CD4-positive, alpha-beta T cell treated with Interleukin-21 for 1 hour (primary cell): ENCODE data around the gene RFX8.

Source experiments
- DNase-seq: peaks from one replicate; pipeline ENCODE4 v3.0.0-alpha.2; 2020

The RFX8 gene

DNA sequence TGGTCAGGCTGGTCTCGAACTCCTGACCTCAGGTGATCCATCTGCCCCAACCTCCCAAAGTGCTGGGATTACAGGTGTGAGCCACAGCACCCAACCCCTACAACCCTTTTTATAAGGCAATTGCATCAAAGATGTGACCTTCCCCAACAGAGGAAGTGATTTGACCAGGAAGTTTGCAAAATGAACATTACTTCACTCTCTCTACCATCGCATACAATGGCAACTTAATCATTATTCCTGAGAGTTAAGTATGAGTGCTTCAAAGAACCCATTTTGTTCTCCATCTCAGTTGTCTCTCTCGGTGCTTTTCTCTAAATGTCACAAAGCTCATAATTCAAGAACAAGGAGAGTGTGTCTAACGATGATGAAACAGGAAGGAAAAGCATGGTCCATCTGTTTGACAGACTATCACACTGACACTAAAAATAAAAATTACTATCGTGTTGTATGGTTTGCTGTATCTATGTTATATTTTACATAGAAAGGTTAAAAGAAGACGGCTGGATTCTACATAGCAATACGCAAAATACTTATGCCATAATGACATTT is 69.5 kb downstream of the RFX8 start:
- DNase-seq: no peak

DNA sequence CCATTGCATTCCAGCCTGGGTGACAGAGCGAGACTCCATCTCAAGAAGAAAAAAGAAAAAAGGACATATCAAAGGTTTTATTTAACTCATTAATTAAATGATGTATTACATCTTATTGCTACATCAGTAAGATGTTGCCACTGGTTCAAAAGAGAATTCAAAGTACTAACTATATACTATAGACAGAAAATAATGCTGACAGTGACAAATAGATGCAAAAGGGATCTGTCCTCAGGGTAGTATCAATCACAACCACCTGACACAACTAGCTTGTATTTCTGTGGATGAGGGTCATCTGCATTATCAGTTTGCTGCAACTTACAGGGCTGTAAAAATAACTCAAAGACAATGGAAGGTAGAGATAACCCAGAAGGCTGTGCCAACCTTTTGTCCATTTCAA is 71.2 kb downstream of the RFX8 start:
- no peak for DNase-seq

DNA sequence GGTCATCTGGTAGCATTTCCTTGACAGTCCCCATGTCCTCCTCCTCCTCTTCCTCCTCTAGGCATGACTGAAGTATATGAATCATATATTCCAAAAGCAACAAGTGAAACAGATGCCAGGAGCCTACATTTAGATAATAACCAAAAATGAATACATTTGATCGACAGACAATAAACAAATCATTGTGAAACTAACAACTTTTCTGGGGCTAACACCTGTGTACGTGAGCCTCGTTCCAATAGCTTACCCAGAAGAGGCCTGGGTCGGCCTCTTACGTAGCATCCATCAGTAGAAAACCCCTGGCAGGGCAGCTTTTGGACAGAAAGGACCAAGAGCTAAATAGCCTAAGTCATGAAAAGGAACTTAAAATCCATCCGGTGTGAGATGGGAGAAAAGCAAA is 72.3 kb downstream of the RFX8 start:
- DNase-seq: no peak

DNA sequence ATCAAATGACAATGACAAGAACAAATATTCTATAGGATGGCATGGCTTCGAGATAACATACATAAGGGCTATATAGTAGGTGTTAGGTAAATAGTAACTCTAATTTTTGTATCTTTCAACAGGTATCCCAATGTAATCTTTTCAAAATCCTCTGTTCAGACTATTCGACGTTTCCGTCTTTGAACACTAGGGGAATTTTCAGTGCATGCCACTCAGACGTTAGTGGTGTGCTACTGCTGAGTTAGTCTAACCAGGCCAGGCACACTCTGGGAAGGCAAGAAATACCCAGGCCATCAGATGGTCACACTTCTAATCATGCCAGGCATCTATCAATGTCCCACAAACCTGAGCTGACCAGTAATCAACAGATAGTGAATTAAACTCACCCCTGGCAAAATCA is 73.0 kb downstream of the RFX8 start:
- no peak for DNase-seq

DNA sequence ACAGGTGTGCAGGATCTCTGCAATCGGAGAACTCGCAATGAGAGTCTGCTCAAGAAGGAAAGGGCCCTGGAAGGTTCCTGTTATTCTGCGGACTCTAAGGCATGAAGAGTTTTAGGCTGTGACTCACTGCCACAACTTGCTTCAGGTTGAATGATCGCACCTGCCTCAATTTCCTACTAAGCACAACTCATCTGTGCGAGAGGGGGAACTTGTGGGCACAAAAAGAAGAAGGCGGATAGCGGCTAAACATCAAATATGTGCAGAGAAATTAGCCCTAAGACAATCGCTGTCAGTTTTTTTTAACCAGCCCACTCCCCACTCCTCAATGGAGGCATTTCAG is 73.6 kb downstream of the RFX8 start:
- DNase-seq: no peak

DNA sequence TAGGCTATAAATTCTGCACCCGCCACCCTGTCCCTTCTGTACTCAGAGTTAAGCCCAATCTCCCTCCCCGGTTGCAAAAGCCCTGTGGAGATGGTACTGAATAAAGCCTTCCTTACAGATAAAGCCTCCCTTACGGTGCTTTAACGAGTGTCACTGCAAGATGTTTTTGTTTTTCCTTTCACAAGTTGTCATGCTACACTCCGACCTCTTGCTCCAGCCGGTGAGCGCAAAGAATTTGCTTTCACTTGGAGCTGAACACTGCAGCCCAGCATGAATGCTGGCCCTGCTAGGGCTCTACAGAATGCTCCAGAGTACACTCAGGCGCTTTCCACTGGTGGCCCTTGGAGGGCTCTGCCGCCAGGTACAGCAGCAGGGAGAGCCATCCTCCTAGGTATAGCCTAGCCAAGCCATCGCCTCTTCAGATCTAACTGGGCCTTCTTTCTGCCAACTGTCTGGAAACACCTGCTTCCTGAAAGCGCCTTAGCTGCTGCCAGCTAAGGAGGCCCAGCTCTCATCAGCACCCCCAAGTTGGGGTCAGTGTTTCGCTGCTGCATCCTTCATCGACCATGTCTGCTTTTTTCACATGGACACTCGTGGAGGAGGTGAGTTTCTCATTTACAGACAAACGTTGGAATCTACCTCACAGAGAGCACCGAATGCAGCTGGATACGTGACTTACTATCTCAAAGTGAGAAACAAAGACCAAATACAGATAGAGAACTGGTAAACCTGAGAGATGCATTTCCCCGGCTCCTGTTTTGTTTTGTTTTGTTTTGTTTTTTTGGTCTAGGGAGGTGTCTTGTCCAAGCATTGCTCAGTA is 74.2 kb downstream of the RFX8 start:
- no peak for DNase-seq

DNA sequence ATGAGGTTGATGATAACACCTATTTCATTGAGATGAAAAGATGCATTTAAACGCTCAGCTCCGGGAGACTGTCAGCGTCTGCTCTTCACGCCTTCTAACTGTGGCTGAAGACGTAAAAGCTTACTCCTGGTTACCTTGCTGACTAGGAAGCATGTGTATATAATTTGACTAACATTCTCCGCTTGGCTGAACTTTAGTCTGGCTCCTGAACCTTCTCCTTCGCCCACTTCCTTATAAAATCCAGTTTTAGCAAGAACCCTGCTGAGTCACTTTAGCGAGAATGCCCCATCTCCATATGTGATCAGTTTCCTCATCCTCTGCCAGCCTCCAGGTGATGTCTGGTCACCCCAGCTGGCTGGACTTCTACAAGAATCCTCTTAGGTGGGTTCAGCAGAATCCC is 74.9 kb downstream of the RFX8 start:
- DNase-seq: no peak

DNA sequence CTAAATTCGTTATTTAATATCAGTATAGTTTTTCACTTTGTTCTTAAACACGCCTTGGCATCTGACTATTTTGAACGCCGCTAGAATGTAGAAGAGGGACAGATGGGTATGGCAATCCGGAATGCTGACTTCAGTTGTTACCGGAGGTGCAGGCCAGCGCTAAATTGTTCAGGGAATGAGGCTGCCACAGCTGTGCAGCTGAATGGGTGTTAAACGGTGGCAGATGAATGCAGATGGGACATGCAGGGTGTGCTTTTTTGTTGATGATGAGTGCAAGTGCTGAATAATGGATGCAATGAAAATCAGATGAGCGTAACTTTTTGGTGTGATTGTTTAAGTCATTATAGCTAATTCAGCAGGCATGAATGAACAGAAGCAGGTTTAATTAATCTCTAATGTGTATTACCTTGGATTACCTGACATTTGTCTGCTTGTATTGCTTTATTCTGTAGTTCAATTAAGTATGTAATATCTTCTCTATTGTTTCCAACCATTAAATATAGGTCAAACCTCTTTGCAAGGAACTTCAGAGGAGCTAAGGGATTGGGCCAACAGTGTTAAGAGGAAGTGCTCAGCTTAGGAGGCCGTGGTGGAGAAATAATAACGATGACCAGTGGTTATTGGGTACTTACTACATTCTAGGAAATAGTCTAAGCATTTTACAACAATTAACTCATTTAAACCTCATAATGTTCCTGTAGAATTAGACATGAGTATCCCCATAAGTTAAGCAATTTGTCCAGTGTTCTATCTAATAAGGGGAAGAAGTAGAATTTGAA is 75.7 kb downstream of the RFX8 start:
- DNase-seq: no peak

DNA sequence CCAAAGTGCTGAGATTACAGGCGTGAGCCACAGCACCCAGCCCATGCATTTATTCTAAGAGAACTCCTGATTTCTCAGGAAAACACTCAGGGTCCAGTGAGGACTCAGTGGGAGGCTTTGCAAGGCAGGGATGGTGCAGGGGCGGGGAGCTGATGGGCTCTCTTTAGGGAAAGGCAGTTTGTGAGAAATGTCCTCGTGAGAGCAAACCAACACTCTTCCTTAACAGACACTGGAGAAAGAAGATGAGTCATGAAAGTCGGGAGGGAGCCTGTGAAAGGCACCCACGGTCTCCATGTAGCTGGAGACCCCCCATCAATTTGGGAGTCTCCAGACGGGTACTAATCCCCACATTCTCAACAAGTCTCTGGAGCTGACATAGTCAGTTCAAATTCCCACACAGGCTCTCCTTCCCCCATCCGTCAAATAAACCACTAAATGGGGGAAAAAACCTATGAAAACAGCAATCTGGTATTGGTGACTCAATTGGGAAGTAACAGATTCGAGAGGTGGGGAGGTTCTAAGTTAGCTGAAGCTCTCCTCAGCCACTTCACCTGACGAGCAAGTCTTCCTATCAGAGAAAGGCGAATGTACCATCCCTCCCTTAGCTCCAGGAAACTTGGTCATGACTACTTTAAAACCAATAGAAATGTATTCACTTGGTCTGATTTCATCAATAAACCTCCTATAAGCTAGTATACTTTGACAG is 76.6 kb downstream of the RFX8 start:
- DNase-seq: no peak

DNA sequence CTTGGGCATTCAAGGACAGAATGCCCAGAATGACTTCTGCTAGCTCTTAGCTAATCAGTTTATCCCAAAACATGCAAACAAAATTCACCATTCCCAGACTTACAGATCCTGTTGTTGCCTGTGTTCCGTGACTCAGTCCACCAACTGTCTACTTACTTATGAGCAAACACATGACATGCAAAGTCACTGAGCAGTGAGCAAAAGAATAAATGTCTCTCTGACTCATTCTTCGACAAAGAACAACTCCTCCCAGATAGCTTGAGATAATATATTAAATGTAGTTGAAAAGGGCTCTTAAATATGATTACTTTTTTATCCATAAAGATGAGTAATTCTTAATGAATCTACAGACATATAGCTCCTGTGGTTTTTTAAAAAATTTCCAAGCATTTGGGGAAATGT is 78.6 kb downstream of the RFX8 start:
- no peak for DNase-seq

DNA sequence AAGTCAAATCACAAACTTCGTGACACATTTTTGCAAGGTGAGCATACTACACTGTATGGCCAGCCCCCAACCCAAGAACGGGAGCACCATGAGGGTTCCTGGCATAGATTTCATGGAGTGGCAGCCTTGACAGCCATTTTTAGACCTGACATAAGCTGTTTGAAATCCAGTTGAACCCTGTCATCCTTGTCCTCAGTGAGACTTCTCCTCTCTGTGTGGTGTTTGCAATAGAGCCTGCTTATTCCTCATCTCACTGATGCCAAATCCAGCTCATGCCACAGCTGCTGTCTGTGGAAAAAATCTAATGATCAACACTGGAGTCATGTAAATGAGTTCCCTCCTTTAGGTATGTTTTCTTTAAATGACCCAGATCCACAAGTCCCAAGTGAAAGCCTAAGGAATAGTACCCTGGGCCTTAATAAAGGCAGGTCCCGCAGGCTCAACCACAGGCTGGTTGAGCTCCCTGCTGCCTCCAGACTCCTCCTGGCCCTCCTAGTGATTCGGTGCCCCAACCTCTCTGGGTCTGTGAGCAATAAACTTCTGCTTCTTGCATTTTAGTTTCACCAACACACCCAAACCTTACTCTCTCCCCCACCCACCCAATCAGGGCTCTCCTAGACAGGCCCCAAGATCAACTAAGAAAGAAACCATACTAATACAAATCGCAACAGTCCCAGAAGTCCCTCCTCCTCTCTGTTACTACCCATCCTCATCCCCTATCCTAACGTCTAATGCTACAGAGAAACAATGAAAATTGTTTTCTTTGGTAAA is 79.2 kb downstream of the RFX8 start:
- DNase-seq: no peak

DNA sequence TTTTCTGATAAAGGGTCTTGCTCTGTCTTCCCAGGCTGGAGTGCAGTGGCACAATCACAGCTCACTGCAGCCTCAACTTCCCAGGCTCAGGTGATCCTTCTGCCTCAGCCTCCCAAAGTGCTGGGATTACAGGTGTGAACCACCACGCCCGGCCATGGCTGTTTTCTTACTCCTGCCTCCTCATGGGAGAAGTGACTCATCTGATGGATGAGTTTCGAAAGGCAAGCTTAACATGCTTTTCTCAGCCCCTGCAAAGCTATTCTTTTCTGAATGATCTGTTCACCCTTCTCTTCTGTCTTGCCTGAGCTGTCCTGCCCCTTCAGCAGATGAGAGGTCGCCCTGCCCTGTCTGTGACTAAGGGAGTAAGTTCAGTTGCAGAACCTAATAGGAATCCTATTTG is 86.7 kb downstream of the RFX8 start:
- DNase-seq: no peak

DNA sequence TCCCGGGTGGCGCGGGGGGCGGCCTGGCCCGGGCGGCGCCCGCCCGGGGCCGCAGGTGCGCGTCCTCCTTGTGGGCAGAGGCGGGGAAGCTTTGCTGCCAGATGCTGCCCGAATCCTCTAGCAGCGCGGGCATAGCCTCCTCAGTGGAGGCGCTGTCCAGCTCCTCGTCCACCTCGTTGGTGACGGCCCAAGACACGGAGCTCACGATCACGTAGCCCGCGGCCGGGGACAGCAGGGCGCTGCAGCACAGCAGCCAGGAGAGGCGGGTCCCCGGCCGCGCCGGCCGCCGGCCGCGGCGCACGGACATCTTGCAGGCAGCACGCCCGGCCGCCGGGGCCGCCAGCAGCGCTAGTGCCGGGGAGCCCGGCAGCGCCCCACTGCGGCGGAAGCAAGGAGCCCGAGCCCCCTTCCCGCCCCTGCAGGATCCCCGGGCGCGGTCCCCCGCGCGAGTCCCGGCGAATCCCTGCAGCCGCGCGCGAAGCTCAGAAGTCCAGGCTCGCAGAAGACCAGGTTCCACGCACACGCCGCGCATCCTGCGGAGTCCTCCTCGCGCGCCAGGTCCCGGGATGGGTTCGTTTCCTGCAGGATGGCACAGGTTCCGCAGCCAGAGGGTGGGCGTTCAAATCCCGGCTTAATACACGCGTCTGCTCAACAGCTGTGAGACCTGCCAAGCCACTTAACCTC is 87.6 kb downstream of the RFX8 start, which contains the start of gene CREG2:
Gene CREG2 (minus strand): TSS at position 353 of the 684 bp plus-strand sequence. CDS start 46 bp downstream, at position 307.
- DNase-seq: peak; percentile 62

DNA sequence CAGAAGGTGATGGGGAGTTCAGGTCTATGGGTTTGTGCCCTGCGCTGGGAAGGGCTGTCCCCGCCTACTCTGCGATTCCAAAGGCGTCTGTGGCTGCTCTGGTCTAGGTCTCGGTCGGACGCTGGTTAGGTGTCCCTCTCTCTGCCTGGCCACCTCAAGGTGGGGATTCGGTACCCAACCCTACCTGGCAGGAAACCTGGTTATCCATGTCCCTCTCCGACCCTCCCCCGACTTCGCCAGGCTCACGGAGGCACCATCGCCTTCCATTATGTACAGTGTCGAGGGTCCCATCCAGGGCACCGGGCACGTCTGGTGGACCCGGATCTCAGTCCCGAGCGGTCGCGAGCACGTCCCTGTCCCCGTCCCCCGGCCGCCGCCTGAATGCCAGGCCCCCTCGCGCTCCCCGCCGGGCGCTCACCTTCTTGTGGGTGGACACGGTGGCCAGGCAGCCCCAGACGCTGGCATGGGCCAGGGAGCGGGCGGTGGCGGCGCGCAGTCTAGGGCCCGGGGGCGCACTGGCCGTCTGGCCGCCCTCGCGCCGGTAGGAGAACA is 88.2 kb downstream of the RFX8 start:
- no peak for DNase-seq

DNA sequence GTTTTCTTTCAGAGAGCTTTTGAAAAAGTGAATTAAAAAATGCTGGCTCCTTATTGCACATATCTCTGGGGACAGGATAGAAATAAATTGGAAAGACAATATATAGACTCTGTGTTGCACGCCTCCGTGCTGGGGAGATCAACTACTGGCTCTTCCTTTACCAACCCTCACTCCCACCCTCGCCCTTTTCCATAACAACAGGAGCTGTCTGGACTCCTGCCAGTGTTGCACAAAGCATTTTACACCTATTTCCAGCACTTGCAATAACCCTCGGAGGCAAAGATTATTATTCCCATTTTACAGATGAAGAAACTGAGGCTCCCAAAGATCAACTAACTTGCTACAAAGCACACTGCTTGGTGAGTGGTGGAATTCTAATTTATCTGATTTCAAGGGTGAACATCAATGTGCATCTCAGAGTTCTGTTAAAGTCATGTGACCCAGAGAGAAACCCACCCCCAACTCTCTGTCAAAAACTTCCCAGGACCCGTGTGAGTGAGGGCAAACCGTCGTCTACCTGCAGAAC is 91.8 kb downstream of the RFX8 start:
- no peak for DNase-seq

DNA sequence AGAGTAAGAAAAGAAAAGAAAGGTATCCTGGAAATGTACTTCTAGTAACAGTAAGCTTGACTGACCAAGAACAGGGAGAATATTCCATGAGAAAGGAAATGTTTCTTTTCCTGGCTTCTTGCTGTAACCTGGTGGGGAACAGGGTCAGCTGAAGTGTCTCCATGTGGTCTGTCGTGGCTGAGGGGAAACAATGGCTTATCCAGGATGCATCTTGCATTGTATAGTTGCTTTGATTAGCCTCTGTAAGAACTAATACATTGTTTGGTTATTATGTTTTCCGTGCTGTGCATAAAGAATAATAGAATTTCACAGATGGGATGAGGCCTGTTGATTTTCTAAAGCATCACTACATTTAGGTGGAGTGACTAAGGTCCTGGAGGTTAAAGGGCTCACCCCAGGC is 92.5 kb downstream of the RFX8 start:
- no peak for DNase-seq

DNA sequence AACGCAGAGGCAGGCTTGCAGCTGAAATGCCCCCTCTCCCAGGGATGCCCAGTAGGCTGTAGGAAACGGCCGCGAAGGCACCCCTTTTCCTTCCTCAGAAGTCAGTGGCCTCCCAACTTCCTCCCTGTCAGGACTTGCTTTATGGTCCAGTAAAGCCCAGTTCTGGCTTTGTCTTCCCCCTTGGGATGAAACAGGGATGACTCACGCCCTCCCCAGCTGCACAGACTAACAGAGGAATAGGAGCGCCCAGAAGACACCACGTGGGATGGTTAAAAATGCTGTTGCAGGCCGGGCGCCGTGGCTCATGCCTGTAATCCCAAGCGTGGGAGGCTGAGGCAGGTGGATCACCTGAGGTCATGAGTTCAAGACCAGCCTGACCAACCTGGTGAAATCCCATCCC is 94.5 kb downstream of the RFX8 start:
- DNase-seq: no peak

DNA sequence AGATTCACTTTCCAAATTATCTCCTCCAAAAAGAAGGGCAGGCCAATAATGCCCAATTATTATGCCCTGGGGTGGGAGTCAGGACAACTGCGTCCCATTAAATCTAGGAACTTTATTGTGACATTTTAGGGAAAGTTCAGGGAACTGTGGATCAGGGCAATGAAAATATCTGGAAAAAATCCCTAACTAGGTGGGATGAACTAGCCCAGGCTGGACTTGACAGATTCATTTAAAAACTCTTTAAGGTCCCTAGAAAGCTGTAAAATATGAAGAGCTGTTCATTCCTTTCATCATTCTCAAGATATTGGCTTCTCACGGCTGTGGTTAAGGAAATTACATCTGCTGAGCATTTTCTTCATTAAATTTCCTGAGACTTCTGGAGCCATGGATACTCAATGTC is 95.8 kb downstream of the RFX8 start:
- no peak for DNase-seq

DNA sequence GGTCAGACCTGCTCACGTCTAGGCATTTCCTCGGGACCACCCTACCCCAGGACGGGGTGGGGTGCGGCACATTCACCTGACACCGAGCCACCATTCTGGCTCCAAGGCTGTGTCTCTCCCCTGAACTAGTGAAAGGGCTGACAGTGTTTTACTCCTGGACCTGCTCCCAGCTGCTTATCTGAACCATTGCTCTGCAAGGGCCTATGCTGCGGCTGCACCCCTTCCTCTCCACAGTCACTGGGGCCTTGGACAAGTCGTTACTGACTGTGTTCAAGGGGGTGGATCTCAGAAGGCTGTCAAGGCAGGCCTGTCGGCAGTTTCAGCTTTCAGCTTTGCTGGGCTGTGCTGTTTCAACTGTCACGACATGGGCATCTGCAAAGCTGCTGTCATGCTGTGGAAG is 99.3 kb downstream of the RFX8 start:
- no peak for DNase-seq

DNA sequence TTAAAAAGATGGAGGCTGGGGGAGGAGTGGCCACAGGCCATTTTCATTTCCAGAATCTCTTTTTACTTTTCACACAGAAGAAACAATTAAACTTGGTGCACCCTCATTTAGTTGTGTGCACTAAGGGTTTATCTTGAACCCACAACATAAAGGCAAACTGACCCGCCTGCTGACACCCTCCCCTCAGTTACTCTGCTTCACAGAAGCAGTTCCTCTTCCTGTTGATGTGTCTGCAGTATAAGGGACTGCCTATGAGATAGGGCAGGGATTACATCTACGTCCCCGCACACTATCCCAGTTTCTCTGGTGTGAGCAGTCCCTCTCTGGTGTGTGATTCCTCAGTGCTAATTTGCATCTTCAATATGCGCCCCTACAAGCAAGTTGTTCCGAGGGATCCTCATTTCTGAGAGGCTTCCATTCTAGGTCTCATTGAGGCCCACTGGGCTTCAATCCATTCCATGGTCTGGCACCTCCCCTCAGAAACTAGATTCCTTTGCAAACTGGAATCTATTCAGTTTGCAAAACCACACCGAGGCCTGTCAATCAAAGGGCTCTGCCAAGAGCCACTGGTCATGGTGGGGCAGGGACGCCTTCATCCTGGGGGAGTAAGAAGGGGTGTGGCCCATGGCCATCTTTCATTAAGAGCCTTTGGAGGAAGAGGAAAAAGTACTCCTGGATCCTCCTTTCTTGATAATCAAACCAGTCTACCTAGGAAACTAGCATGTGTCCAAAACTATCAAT is 99.9 kb downstream of the RFX8 start:
- no peak for DNase-seq

DNA sequence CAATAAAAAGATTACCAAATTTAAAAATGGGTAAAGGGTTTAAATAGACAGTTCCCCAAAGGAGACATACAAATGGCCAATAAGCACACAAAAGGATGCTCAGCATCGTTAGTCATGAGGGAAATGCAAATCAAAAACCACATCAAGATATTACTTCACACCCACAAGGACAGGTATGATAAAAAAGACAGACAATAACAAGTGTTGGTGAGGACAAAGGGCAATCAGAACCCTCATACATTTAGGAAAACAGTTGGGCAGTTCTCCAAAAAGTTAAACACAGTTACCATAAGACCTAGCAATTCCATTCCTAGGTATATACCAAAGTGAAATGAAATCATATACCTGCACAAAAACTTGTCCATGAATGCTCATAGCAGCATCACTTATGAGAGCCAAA is 102.1 kb downstream of the RFX8 start:
- no peak for DNase-seq
